ENCODE results near the gene IL1RL1. TPM values are rescaled to one million over a fixed set of nuclear protein-coding genes. Genes with fewer than 3 reads are reported as not detected.

IL1RL1 gene
- polyA plus RNA-seq, 1 donor from 2014 or later = not detected

DNA sequence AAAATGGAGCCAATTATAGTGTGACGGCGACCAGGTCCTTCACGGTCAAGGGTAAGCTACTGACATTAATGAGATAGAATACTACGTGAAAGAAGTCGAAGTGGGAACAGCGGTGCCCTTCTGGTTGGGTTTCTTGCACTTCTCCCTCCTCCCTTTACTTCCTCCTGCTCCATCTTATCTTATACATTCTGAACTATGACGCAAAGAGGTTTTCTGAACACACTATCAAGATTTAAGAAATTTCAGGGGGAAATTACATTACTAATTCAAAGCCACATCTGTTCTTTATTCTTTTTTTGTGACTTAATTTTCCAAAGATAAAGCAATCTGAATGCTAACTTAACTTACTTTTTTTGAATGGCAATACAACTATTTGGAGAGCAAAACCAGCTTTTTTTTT lies 29.4 kb downstream of the IL1RL1 start:
- H3K9me2 ChIP-seq (ENCODE audit: insufficient read depth, low read length) = no peaks in the 10 kb centered on the region
- TF ChIP-seq SMC3 (conservative IDR thresholded peaks at IDR 0.05; ENCODE audit: poor library complexity) (no peak), POLR2AphosphoS5 (IDR thresholded peaks at IDR 0.05) (no peak), EP300 (conservative IDR thresholded peaks at IDR 0.05; ENCODE audit: poor library complexity, severe bottlenecking) (no peak), TAF1 (IDR thresholded peaks at IDR 0.05; ENCODE audit: low read depth) (no peak), EZH2 (IDR thresholded peaks at IDR 0.05; ENCODE audit: borderline replicate concordance, insufficient read depth, low read length, poor library complexity, severe bottlenecking) (no peak), REST (IDR thresholded peaks at IDR 0.05; ENCODE audit: borderline replicate concordance) (no peak)
- TF ChIP-seq, protein P1, sequence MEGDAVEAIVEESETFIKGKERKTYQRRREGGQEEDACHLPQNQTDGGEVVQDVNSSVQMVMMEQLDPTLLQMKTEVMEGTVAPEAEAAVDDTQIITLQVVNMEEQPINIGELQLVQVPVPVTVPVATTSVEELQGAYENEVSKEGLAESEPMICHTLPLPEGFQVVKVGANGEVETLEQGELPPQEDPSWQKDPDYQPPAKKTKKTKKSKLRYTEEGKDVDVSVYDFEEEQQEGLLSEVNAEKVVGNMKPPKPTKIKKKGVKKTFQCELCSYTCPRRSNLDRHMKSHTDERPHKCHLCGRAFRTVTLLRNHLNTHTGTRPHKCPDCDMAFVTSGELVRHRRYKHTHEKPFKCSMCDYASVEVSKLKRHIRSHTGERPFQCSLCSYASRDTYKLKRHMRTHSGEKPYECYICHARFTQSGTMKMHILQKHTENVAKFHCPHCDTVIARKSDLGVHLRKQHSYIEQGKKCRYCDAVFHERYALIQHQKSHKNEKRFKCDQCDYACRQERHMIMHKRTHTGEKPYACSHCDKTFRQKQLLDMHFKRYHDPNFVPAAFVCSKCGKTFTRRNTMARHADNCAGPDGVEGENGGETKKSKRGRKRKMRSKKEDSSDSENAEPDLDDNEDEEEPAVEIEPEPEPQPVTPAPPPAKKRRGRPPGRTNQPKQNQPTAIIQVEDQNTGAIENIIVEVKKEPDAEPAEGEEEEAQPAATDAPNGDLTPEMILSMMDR (IDR thresholded peaks at IDR 0.05; ENCODE audit: poor library complexity, severe bottlenecking) = no peak
- no peaks in the 10 kb centered on the region for H4K20me1 ChIP-seq (ENCODE audit: insufficient read depth)
- no peak overlapping the region for H3K27ac ChIP-seq (ENCODE audit: low read length)
- no peak overlapping the region for H3K4me2 ChIP-seq (ENCODE audit: low read length)
- H2AFZ ChIP-seq (ENCODE audit: low read depth, low read length) = no peak overlapping the region
- H3K4me3 ChIP-seq (ENCODE audit: low read length) = no peak overlapping the region
- H3K36me3 ChIP-seq (ENCODE audit: insufficient read depth, low read length) = no peaks in the 10 kb centered on the region
- H3K79me2 ChIP-seq (replicated peaks; ENCODE audit: insufficient read depth, low read length) = no peaks in the 10 kb centered on the region
- no peaks in the 10 kb centered on the region for H3F3A ChIP-seq (ENCODE audit: insufficient read depth, low read length, poor library complexity, severe bottlenecking)
- no peaks in the 10 kb centered on the region for H3K9me3 ChIP-seq (ENCODE audit: low read length)
- H3K9ac ChIP-seq (ENCODE audit: low read length) = no peak overlapping the region
- H3K27me3 ChIP-seq (ENCODE audit: insufficient read depth, low read depth, low read length) = no peaks in the 10 kb centered on the region

DNA sequence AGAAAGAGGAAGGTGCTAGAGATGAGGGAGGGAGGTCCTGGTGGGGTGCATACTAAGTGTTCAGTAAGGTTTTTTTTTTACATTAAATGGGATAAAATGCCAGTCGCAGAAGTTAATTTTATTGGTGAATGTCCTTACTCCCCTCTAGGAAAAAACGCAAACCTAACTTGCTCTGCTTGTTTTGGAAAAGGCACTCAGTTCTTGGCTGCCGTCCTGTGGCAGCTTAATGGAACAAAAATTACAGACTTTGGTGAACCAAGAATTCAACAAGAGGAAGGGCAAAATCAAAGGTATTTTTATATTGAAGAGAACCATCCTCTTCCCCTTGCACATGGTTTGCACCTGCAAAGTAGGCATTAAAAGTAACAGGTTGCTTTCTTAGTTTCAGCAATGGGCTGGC lies 31.5 kb downstream of the IL1RL1 start:
- H4K20me1 ChIP-seq (ENCODE audit: insufficient read depth) = no peaks in the 10 kb centered on the region
- no peak overlapping the region for H3K4me2 ChIP-seq (ENCODE audit: low read length)
- H3K27me3 ChIP-seq (ENCODE audit: insufficient read depth, low read depth, low read length) = no peaks in the 10 kb centered on the region
- H3K27ac ChIP-seq (ENCODE audit: low read length) = no peak overlapping the region
- no peaks in the 10 kb centered on the region for H3F3A ChIP-seq (ENCODE audit: insufficient read depth, low read length, poor library complexity, severe bottlenecking)
- H3K9me3 ChIP-seq (ENCODE audit: low read length) = no peaks in the 10 kb centered on the region
- H3K9me2 ChIP-seq (ENCODE audit: insufficient read depth, low read length) = no peaks in the 10 kb centered on the region
- H3K79me2 ChIP-seq (replicated peaks; ENCODE audit: insufficient read depth, low read length) = no peaks in the 10 kb centered on the region
- H3K9ac ChIP-seq (ENCODE audit: low read length) = no peak overlapping the region
- H3K36me3 ChIP-seq (ENCODE audit: insufficient read depth, low read length) = no peaks in the 10 kb centered on the region
- TF ChIP-seq EZH2 (IDR thresholded peaks at IDR 0.05; ENCODE audit: borderline replicate concordance, insufficient read depth, low read length, poor library complexity, severe bottlenecking) (no peak), TAF1 (IDR thresholded peaks at IDR 0.05; ENCODE audit: low read depth) (no peak), MXI1 (conservative IDR thresholded peaks at IDR 0.05; ENCODE audit: poor library complexity, severe bottlenecking) (no peak), POLR2AphosphoS5 (IDR thresholded peaks at IDR 0.05) (no peak)
- H3K4me3 ChIP-seq (ENCODE audit: low read length) = no peak overlapping the region
- no peak overlapping the region for H2AFZ ChIP-seq (ENCODE audit: low read depth, low read length)

DNA sequence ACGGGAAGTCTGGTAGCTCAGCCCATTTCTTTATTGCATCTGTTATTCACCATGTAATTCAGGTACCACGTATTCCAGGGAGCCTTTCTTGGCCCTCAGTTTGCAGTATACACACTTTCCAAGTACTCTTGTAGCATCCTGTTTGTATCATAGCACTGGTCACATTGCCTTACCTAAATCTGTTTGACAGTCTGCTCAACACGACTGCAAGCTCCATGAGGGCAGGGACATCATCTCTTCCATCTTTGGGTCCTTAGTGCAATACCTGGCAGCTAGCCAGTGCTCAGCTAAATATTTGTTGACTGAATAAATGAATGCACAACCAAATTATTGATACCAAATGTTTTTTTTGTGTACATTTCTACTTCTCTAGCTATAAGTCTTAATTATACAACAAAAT lies 33.0 kb downstream of the IL1RL1 start:
- Histone ChIP-seq H2AFZ (ENCODE audit: low read depth, low read length) (no peak overlapping the region), H3K79me2 (replicated peaks; ENCODE audit: insufficient read depth, low read length) (no peaks in the 10 kb centered on the region), H4K20me1 (ENCODE audit: insufficient read depth) (no peaks in the 10 kb centered on the region), H3K36me3 (ENCODE audit: insufficient read depth, low read length) (no peaks in the 10 kb centered on the region), H3K9me2 (ENCODE audit: insufficient read depth, low read length) (no peaks in the 10 kb centered on the region), H3K27ac (ENCODE audit: low read length) (no peak overlapping the region), H3K9ac (ENCODE audit: low read length) (no peak overlapping the region), H3K9me3 (ENCODE audit: low read length) (no peaks in the 10 kb centered on the region), H3K27me3 (ENCODE audit: insufficient read depth, low read depth, low read length) (no peaks in the 10 kb centered on the region), H3K4me2 (ENCODE audit: low read length) (no peak overlapping the region), H3K4me3 (ENCODE audit: low read length) (no peak overlapping the region), H3F3A (ENCODE audit: insufficient read depth, low read length, poor library complexity, severe bottlenecking) (no peaks in the 10 kb centered on the region)
- TF ChIP-seq EP300 (conservative IDR thresholded peaks at IDR 0.05; ENCODE audit: poor library complexity, severe bottlenecking) (no peak), REST (IDR thresholded peaks at IDR 0.05; ENCODE audit: borderline replicate concordance) (no peak), POLR2AphosphoS5 (IDR thresholded peaks at IDR 0.05) (no peak), EZH2 (IDR thresholded peaks at IDR 0.05; ENCODE audit: borderline replicate concordance, insufficient read depth, low read length, poor library complexity, severe bottlenecking) (no peak), SMC3 (conservative IDR thresholded peaks at IDR 0.05; ENCODE audit: poor library complexity) (no peak), RAD21 (conservative IDR thresholded peaks at IDR 0.05) (no peak)
- TF ChIP-seq, protein P1 (IDR thresholded peaks at IDR 0.05; ENCODE audit: poor library complexity, severe bottlenecking) = no peak
